Measurements from ENCODE around the gene TMEM178A.

TMEM178A gene

DNA sequence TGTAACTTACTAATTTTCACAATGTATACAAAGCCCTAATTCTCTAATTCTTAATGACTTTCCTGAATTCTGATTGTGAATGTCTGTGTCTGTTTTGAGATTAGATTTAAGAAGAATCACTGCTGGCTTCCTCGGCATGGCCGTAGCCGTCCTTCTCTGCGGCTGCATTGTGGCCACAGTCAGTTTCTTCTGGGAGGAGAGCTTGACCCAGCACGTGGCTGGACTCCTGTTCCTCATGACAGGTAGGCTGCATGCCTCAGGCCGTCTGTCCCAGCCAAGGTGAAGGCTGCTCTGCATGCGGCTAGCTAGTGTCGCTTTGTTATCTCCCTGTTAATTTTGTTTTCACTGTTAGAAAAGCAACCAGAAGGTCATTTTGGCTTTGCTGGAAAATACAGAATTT lies 41.2 kb downstream of the TMEM178A start:
- H3K36me3 ChIP-seq (ENCODE audit: control insufficient read depth, insufficient read depth, low read length) = no peaks in the 10 kb centered on the region
- H3K4me3 ChIP-seq (replicated peaks; ENCODE audit: low read depth, low read length) = no peak overlapping the region
- no peak for TF ChIP-seq CTCF (IDR thresholded peaks at IDR 0.05; ENCODE audit: insufficient read depth, low read length, poor library complexity, severe bottlenecking)
- H3K27me3 ChIP-seq (replicated peaks; ENCODE audit: control insufficient read depth, insufficient read depth, low read length) = no peaks in the 10 kb centered on the region
- DNase-seq (ENCODE audit: extremely low read depth, insufficient read length) = no peak

- Histone ChIP-seq H3K4me3 (replicated peaks; ENCODE audit: low read depth, low read length) (no peak overlapping the region), H3K27me3 (replicated peaks; ENCODE audit: control insufficient read depth, insufficient read depth, low read length) (no peaks in the 10 kb centered on the region), H3K36me3 (ENCODE audit: control insufficient read depth, insufficient read depth, low read length) (no peaks in the 10 kb centered on the region)
- DNase-seq (ENCODE audit: extremely low read depth, insufficient read length) = no peak
- no peak for TF ChIP-seq CTCF (IDR thresholded peaks at IDR 0.05; ENCODE audit: insufficient read depth, low read length, poor library complexity, severe bottlenecking)
Observed at GRCh38 chr2:39708003-39708402, 42.3 kb downstream of the TMEM178A start.

DNA sequence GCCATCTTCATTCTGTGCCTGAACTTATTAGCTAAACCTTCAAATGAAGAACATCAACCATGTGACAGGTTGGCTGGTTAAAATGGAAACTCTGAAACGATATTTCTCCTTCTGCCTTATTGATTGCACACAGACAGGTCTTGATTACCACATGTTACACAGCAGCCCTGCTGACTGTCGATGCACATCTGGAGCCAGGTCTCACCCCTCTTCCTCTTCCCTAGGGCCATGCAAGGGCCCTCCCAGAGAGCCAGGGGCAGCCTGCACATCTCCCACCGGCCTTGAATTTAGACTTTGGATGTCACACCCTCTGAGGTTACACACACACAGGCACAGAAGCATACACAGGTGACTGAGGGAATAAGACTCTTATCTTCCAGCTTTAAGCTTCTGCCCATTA lies 45.1 kb downstream of the TMEM178A start:
- Histone ChIP-seq H3K27me3 (replicated peaks; ENCODE audit: control insufficient read depth, insufficient read depth, low read length) (no peaks in the 10 kb centered on the region), H3K4me3 (replicated peaks; ENCODE audit: low read depth, low read length) (no peak overlapping the region), H3K36me3 (ENCODE audit: control insufficient read depth, insufficient read depth, low read length) (no peaks in the 10 kb centered on the region)
- no peak for TF ChIP-seq CTCF (IDR thresholded peaks at IDR 0.05; ENCODE audit: insufficient read depth, low read length, poor library complexity, severe bottlenecking)
- DNase-seq (ENCODE audit: extremely low read depth, insufficient read length) = no peak

DNA sequence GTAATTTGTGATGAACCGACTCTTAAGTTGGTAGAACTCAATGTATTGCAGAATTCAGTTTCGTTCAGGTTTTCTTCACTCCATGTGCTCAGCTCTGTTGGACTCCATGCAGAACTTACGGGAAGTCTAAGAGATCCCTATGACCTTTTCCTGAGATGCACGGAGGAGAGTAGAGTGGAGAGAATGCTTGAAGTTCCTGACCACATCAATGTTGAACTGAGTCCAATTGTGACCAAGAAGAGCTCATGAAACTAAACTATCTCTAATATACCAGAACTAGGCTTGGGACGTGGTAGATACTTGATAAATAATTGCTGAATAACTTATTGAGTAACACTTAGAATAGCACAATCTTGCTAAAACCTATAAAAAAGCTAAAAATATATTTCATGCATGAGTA lies 47.2 kb downstream of the TMEM178A start:
- no peak for TF ChIP-seq CTCF (IDR thresholded peaks at IDR 0.05; ENCODE audit: insufficient read depth, low read length, poor library complexity, severe bottlenecking)
- DNase-seq (ENCODE audit: extremely low read depth, insufficient read length) = no peak
- no peaks in the 10 kb centered on the region for H3K36me3 ChIP-seq (ENCODE audit: control insufficient read depth, insufficient read depth, low read length)
- H3K27me3 ChIP-seq (replicated peaks; ENCODE audit: control insufficient read depth, insufficient read depth, low read length) = no peaks in the 10 kb centered on the region
- no peak overlapping the region for H3K4me3 ChIP-seq (replicated peaks; ENCODE audit: low read depth, low read length)

- Histone ChIP-seq H3K36me3 (ENCODE audit: control insufficient read depth, insufficient read depth, low read length) (no peaks in the 10 kb centered on the region), H3K27me3 (replicated peaks; ENCODE audit: control insufficient read depth, insufficient read depth, low read length) (no peaks in the 10 kb centered on the region), H3K4me3 (replicated peaks; ENCODE audit: low read depth, low read length) (no peak overlapping the region)
- TF ChIP-seq CTCF (IDR thresholded peaks at IDR 0.05; ENCODE audit: insufficient read depth, low read length, poor library complexity, severe bottlenecking) = no peak
- no peak for DNase-seq (ENCODE audit: extremely low read depth, insufficient read length)
Observed at GRCh38 chr2:39715095-39715494, 49.4 kb downstream of the TMEM178A start.

GRCh38 chr2:39715822-39716221 lies 50.1 kb downstream of the TMEM178A start:
- no peaks in the 10 kb centered on the region for H3K36me3 ChIP-seq (ENCODE audit: control insufficient read depth, insufficient read depth, low read length)
- TF ChIP-seq CTCF (IDR thresholded peaks at IDR 0.05; ENCODE audit: insufficient read depth, low read length, poor library complexity, severe bottlenecking) = no peak
- no peak overlapping the region for H3K4me3 ChIP-seq (replicated peaks; ENCODE audit: low read depth, low read length)
- no peak for DNase-seq (ENCODE audit: extremely low read depth, insufficient read length)
- H3K27me3 ChIP-seq (replicated peaks; ENCODE audit: control insufficient read depth, insufficient read depth, low read length) = no peaks in the 10 kb centered on the region
